Activated naive CD8-positive, alpha-beta T cell (primary cell): ENCODE data around the gene RASA2.

Source experiments
- H3K27ac Mint-ChIP-seq: one replicate; pipeline ENCODE4 v1.8.0; 2021; ENCODE audit warnings: mixed read lengths
- H3K27me3 Mint-ChIP-seq: one replicate; pipeline ENCODE4 v1.8.0; 2021; ENCODE audit warnings: mixed read lengths
- H3K36me3 Mint-ChIP-seq: one replicate; pipeline ENCODE4 v1.8.0; 2021; ENCODE audit warnings: mixed read lengths
- H3K4me1 Mint-ChIP-seq: one replicate; pipeline ENCODE4 v1.8.0; 2021; ENCODE audit warnings: low read depth, mixed read lengths
- H3K4me3 Mint-ChIP-seq: one replicate; pipeline ENCODE4 v1.8.0; 2021; ENCODE audit warnings: mild to moderate bottlenecking, mixed read lengths
- H3K9me3 Mint-ChIP-seq: one replicate; pipeline ENCODE4 v1.8.0; 2021; ENCODE audit warnings: low read depth, mixed read lengths

The RASA2 gene

GRCh38 chr3:141546586-141546985, 59.8 kb downstream of the RASA2 start:
- Mint-ChIP-seq H3K4me3 (peak overlapping the region; percentile 21), H3K36me3 (peaks cover 63% of the 10 kb centered on the region), H3K27me3 (no peaks in the 10 kb centered on the region), H3K4me1 (peaks cover 88% of the 10 kb centered on the region), H3K27ac (peak overlapping the region; percentile 36), H3K9me3 (peaks cover 17% of the 10 kb centered on the region)

GRCh38 chr3:141547791-141548190, 61.0 kb downstream of the RASA2 start:
- Mint-ChIP-seq H3K4me3 (peak overlapping the region; percentile 30), H3K27me3 (no peaks in the 10 kb centered on the region), H3K9me3 (peaks cover 17% of the 10 kb centered on the region), H3K27ac (peak overlapping the region; percentile 36), H3K4me1 (peaks cover 87% of the 10 kb centered on the region), H3K36me3 (peaks cover 55% of the 10 kb centered on the region)

GRCh38 chr3:141550926-141551665, 64.3 kb downstream of the RASA2 start:
- peaks cover 7% of the 10 kb centered on the region for H3K9me3 Mint-ChIP-seq
- H3K27ac Mint-ChIP-seq, result peak overlapping the region; percentile 94
- peaks cover 76% of the 10 kb centered on the region for H3K4me1 Mint-ChIP-seq
- peaks cover 40% of the 10 kb centered on the region for H3K36me3 Mint-ChIP-seq
- H3K4me3 Mint-ChIP-seq, result peak overlapping the region; percentile 76
- H3K27me3 Mint-ChIP-seq, result no peaks in the 10 kb centered on the region

- Mint-ChIP-seq H3K27ac (peak overlapping the region; percentile 92), H3K9me3 (peaks cover 5% of the 10 kb centered on the region), H3K4me3 (peak overlapping the region; percentile 74), H3K36me3 (peaks cover 29% of the 10 kb centered on the region), H3K27me3 (no peaks in the 10 kb centered on the region), H3K4me1 (peaks cover 61% of the 10 kb centered on the region)
Measured at GRCh38 chr3:141552440-141552991, 65.7 kb downstream of the RASA2 start.

GRCh38 chr3:141553055-141553454, 66.2 kb downstream of the RASA2 start:
- H3K27me3 Mint-ChIP-seq, result no peaks in the 10 kb centered on the region
- H3K36me3 Mint-ChIP-seq, result peaks cover 23% of the 10 kb centered on the region
- peaks cover 5% of the 10 kb centered on the region for H3K9me3 Mint-ChIP-seq
- H3K4me3 Mint-ChIP-seq, result peak overlapping the region; percentile 74
- H3K4me1 Mint-ChIP-seq, result peaks cover 56% of the 10 kb centered on the region
- H3K27ac Mint-ChIP-seq, result peak overlapping the region; percentile 92

GRCh38 chr3:141556034-141556433, 69.2 kb downstream of the RASA2 start:
- peaks cover under 1% of the 10 kb centered on the region for H3K9me3 Mint-ChIP-seq
- peaks cover 8% of the 10 kb centered on the region for H3K36me3 Mint-ChIP-seq
- H3K27me3 Mint-ChIP-seq, result no peaks in the 10 kb centered on the region
- H3K4me1 Mint-ChIP-seq, result peaks cover 50% of the 10 kb centered on the region
- peak overlapping the region; percentile 42 for H3K4me3 Mint-ChIP-seq
- no peak overlapping the region for H3K27ac Mint-ChIP-seq

GRCh38 chr3:141557961-141558706, 71.3 kb downstream of the RASA2 start:
- Mint-ChIP-seq H3K9me3 (no peaks in the 10 kb centered on the region), H3K4me1 (peaks cover 35% of the 10 kb centered on the region), H3K4me3 (no peak overlapping the region), H3K27me3 (no peaks in the 10 kb centered on the region), H3K27ac (no peak overlapping the region), H3K36me3 (peaks cover 8% of the 10 kb centered on the region)

GRCh38 chr3:141561426-141562034, 74.7 kb downstream of the RASA2 start:
- no peak overlapping the region for H3K4me3 Mint-ChIP-seq
- H3K27me3 Mint-ChIP-seq, result no peaks in the 10 kb centered on the region
- H3K27ac Mint-ChIP-seq, result peak overlapping the region; percentile 89
- H3K4me1 Mint-ChIP-seq, result peaks cover 37% of the 10 kb centered on the region
- peaks cover 9% of the 10 kb centered on the region for H3K36me3 Mint-ChIP-seq
- no peaks in the 10 kb centered on the region for H3K9me3 Mint-ChIP-seq

GRCh38 chr3:141564241-141564640, 77.4 kb downstream of the RASA2 start:
- Mint-ChIP-seq H3K9me3 (no peaks in the 10 kb centered on the region), H3K27me3 (no peaks in the 10 kb centered on the region), H3K4me1 (peaks cover 38% of the 10 kb centered on the region), H3K4me3 (no peak overlapping the region), H3K36me3 (peaks cover 9% of the 10 kb centered on the region), H3K27ac (peak overlapping the region; percentile 64)

GRCh38 chr3:141570068-141570467, 83.2 kb downstream of the RASA2 start:
- Mint-ChIP-seq H3K27ac (peak overlapping the region; percentile 71), H3K9me3 (no peaks in the 10 kb centered on the region), H3K27me3 (no peaks in the 10 kb centered on the region), H3K4me3 (no peak overlapping the region), H3K36me3 (peaks cover 6% of the 10 kb centered on the region), H3K4me1 (peaks cover 17% of the 10 kb centered on the region)

GRCh38 chr3:141575879-141576743, 89.3 kb downstream of the RASA2 start:
- Mint-ChIP-seq H3K9me3 (no peaks in the 10 kb centered on the region), H3K36me3 (peaks cover 9% of the 10 kb centered on the region), H3K27me3 (no peaks in the 10 kb centered on the region), H3K4me3 (peak overlapping the region; percentile 8), H3K27ac (peak overlapping the region; percentile 85), H3K4me1 (peaks cover 18% of the 10 kb centered on the region)

- H3K36me3 Mint-ChIP-seq, result peaks cover 9% of the 10 kb centered on the region
- H3K4me1 Mint-ChIP-seq, result peaks cover 18% of the 10 kb centered on the region
- peak overlapping the region; percentile 85 for H3K27ac Mint-ChIP-seq
- no peaks in the 10 kb centered on the region for H3K9me3 Mint-ChIP-seq
- no peaks in the 10 kb centered on the region for H3K27me3 Mint-ChIP-seq
- H3K4me3 Mint-ChIP-seq, result no peak overlapping the region
Measured at GRCh38 chr3:141576744-141577052, 89.9 kb downstream of the RASA2 start.

- H3K4me1 Mint-ChIP-seq, result peaks cover 18% of the 10 kb centered on the region
- H3K4me3 Mint-ChIP-seq, result no peak overlapping the region
- H3K27ac Mint-ChIP-seq, result peak overlapping the region; percentile 23
- no peaks in the 10 kb centered on the region for H3K9me3 Mint-ChIP-seq
- H3K27me3 Mint-ChIP-seq, result no peaks in the 10 kb centered on the region
- peaks cover 7% of the 10 kb centered on the region for H3K36me3 Mint-ChIP-seq
Measured at GRCh38 chr3:141578202-141578973, 91.6 kb downstream of the RASA2 start.

- Mint-ChIP-seq H3K4me3 (no peak overlapping the region), H3K27me3 (no peaks in the 10 kb centered on the region), H3K27ac (no peak overlapping the region), H3K9me3 (no peaks in the 10 kb centered on the region), H3K4me1 (no peaks in the 10 kb centered on the region), H3K36me3 (peaks cover 39% of the 10 kb centered on the region)
Measured at GRCh38 chr3:141594357-141594756, 107.5 kb downstream of the RASA2 start.
